Skin epidermis (tissue), 12 donors: ENCODE results near the gene PLA2R1.
"Not testable (repeated sequence)": the region's sequence is repeated elsewhere in the genome, so short reads cannot be mapped to it uniquely, and the experiment has no call there.

ENCODE experiments used
- H3K27ac ChIP-seq, 21 experiments: fragments of 200-600 bp; sonication (generic) in 11 of 21; one replicate each; pipeline ENCODE4 v1.5.0; 2020; ENCODE audit warnings: mild to moderate bottlenecking in 3 of 21, inconsistent platforms in 2 of 21, moderate library complexity in 2 of 21
- H3K4me3 ChIP-seq, 7 experiments: fragments of 200-600 bp; sonication (generic) in 2 of 7; one replicate each; pipeline ENCODE4 v1.5.0; 2020; ENCODE audit warnings: inconsistent platforms in 2 of 7, mild to moderate bottlenecking in 2 of 7, moderate library complexity in 1 of 7

PLA2R1 gene

DNA sequence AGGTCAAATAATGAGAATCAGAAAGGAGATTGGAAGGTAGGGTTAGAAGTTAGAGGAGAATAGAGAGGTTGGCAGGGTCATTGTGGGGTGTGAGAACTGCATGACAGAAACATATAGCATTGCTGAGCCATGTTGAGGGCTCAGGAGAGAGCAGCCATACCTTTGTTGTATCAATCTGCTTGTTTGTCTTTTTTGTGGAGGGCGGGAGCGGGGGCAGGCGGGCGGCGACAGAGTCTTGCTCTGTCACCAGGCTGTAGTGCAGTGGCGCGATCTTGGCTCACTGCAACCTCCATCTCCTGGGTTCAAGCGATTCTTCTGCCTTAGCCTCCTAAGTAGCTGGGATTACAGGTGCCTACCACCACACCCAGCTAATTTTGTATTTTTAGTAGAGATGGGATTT lies 23.8 kb downstream of the PLA2R1 start:
- not testable (repeated sequence) for H3K27ac ChIP-seq, H3K4me3 ChIP-seq

- Histone ChIP-seq H3K4me3 (no peak overlapping the region), H3K27ac (no peak overlapping the region)
These were observed 25.7 kb downstream of the PLA2R1 start for GRCh38 chr2:160036736-160037135.

- Histone ChIP-seq H3K4me3 (no peak overlapping the region), H3K27ac (no peak overlapping the region)
These were observed 27.3 kb downstream of the PLA2R1 start for GRCh38 chr2:160035125-160035524.

GRCh38 chr2:160034396-160034795 lies 28.0 kb downstream of the PLA2R1 start:
- H3K27ac ChIP-seq = peak overlapping the region in 1 of 21 experiments; percentile 28
- H3K4me3 ChIP-seq = no peak overlapping the region

- Histone ChIP-seq H3K27ac (peak overlapping the region in 1 of 21 experiments; percentile 28), H3K4me3 (no peak overlapping the region)
These were observed 28.6 kb downstream of the PLA2R1 start for GRCh38 chr2:160033732-160034392.

DNA sequence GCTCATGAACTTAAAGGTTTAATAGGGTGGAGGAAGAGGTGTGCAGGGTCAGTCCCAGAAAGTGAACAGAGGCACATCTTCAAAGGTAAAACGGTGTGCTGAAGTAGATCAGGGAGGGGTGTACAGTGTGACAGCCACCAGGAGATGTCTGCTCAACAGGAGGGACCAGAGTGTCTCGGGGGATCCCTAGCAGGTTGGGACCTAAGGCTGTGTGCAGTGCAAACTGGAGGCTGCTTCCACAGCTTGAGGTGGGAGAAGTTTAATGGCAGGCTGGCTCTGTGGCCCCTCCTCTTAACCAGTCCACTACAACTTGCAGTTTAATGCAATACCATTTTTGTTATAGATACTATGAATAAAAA lies 33.2 kb downstream of the PLA2R1 start:
- no peak overlapping the region for H3K4me3 ChIP-seq
- H3K27ac ChIP-seq = no peak overlapping the region

DNA sequence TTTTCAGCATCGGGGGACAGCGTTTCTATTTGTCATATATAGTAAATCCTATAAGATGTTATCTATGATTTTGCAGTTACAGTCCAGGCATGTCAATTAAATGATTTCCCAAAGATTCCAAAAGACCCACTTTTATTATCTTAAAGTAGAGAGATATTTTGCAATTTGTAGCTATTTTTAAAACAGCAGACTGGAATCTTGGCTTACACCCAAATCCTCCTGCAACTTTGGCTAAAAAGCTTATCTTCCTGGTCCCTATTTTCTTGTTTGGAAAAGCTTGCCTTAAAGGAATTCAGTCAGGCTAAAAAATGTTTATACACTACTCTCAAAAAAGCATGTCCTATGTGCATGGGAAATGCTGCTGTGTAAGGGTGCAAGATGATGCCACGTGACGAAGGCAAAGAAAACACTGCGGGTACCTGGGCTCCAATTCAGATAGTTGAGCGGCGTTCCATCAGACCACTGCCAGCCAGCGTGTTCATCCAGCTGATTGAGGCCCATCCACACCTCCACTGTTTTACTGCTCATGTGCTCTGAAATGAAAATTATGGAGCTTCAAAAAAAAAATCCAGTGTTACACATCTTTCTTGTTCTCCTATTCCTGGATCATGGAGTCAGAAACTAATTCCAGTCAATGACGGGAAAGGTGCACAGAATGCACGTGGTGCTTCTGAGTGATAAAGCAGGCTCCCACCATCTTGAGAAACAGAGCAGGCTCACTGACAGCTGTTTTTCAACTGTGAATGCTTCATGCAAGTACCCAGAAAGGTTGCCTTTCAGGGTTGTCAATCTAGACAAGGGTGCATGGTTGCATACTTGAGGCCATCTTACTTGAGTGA lies 33.8 kb downstream of the PLA2R1 start:
- Histone ChIP-seq H3K4me3 (no peak overlapping the region), H3K27ac (no peak overlapping the region)

DNA sequence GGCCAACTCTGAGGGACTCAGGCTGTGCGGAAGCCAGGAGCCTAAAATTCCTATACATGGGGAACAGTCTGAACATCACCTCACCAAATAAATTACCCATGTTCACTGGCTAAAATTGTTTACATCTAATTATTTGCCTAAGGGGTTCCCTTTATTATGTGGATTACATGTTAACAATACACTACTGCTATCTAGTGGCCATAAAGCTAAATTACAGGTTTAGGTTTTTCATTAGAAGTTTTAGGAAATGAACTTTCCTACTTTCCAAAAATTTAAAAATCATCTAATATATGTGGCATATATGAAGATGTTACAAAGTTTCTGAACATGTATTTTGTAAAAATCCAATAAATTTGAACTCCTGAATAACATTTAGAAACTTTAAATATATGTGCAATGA lies 40.3 kb downstream of the PLA2R1 start:
- no peak overlapping the region for H3K27ac ChIP-seq
- H3K4me3 ChIP-seq = no peak overlapping the region

GRCh38 chr2:160019374-160020090 lies 42.9 kb downstream of the PLA2R1 start:
- Histone ChIP-seq H3K4me3 (no peak overlapping the region), H3K27ac (no peak overlapping the region)

DNA sequence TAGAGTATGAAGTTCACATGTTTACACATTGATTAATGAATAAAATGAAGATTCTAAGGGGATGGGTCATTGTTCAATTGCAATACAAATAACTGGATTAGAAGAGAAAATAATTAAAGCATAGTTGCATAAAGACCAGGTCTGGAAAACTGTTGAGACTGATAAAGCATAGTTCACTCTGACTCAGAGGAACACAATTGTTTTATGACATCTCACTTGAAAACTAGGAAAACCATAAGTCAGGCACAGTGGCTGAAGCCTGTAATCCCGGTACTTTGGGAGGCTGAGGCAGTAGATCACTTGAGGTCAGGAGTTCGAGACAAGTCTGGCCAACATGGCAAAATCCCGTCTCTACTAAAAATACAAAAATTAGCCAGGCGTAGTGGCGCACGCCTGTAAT lies 46.7 kb downstream of the PLA2R1 start:
- H3K4me3 ChIP-seq = no peak overlapping the region
- H3K27ac ChIP-seq = no peak overlapping the region

- Histone ChIP-seq H3K27ac (no peak overlapping the region), H3K4me3 (no peak overlapping the region)
These were observed 48.2 kb downstream of the PLA2R1 start for GRCh38 chr2:160014227-160014626.

- no peak overlapping the region for H3K27ac ChIP-seq
- H3K4me3 ChIP-seq = no peak overlapping the region
These were observed 51.9 kb downstream of the PLA2R1 start for GRCh38 chr2:160010361-160011145.

- no peak overlapping the region for H3K4me3 ChIP-seq
- H3K27ac ChIP-seq = no peak overlapping the region
These were observed 55.3 kb downstream of the PLA2R1 start for GRCh38 chr2:160007111-160007510.

DNA sequence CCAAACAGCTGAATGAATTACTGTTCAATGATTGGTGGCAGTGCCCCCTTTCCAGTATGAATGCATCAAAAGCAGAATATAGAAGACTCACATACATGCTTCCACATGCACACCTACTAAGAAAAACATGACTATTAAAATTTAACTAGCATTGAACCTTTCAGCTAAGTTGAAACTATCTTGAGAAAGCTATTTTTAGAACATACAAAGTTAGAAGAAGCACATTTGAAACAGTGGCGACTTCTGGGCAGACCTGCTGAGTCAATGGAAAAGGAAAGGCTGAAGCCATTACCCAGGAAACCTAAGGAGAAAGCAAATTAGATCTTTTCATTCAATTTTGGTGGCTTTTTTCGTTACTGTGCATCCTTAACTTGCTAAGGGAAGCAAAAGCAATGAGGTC lies 55.9 kb downstream of the PLA2R1 start:
- Histone ChIP-seq H3K4me3 (no peak overlapping the region), H3K27ac (no peak overlapping the region)

GRCh38 chr2:160005908-160006307 lies 56.5 kb downstream of the PLA2R1 start:
- Histone ChIP-seq H3K4me3 (no peak overlapping the region), H3K27ac (no peak overlapping the region)

GRCh38 chr2:160005476-160005875 lies 56.9 kb downstream of the PLA2R1 start:
- no peak overlapping the region for H3K27ac ChIP-seq
- H3K4me3 ChIP-seq = no peak overlapping the region

DNA sequence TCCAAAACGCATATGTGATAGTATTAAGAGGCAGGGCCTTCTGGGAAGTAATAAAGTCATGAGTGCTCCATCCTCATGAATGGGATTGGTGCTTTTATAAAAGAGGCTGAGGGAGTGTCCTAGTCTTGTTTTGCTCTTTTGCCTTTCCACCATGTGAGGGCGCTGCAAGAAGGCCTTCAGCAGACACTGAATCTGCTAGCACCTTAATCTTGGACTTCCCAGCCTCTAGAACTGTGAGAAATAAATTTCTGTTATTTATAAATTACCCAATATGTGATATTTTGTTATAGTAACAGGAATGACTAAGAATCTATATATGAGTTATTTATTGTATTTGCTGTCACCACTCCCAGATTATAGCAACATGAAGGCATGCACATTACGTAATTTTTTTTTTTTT lies 63.5 kb downstream of the PLA2R1 start:
- H3K27ac ChIP-seq = no peak overlapping the region

GRCh38 chr2:159998243-159998642 lies 64.2 kb downstream of the PLA2R1 start:
- Histone ChIP-seq H3K27ac (peak overlapping the region in 2 of 21 experiments; percentile 62 to 69), H3K4me3 (no peak overlapping the region)

More for the DNA sequence above, 63.5 kb downstream of the PLA2R1 start:
- no peak overlapping the region for H3K4me3 ChIP-seq

DNA sequence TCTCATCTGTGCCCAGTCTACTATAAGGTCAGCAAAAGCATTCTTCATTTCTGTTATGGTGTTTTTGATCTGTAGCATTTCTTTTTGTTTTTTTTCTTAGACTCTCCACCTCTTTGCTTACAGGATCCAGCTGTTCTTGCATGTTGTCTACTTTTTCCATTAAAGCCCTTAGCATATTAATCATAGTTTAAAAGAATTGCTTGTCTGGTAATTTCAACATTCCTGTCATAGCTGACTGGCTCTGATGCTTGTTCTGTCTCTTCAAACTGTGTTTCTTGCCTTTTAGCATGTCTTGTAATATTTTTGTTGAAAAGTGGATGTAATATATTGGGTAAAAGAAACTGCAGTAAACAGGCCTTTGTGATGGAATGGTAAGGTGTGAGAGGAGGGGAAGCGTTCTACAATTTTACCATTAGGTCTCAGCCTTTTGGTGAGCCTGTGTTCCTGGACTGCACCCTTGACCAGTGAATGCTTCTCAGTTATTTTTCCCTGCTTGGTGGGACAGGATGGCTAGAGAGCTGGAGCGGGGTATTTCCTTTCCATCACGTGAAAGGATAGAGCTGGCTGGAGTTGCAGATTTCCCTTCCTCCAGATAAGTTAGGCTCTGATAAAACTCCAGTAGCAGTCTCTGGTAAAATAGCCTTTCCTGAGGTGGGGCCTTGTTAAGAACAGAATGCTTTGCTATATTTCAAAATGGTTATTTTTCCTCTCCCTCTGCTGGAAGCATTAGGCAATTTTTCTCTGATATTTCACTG lies 65.4 kb downstream of the PLA2R1 start:
- H3K27ac ChIP-seq = peak overlapping the region in 9 of 21 experiments; percentile 8 to 69 (median 49)

More for the DNA sequence above, 65.4 kb downstream of the PLA2R1 start:
- H3K4me3 ChIP-seq = no peak overlapping the region
